OCI-LY7 (cell line): ENCODE data around the gene MOAP1.

Experiments
- CTCF ChIP-seq: fragments of 200-600 bp; sonication (generic); conservative IDR thresholded peaks from 2 replicates; pipeline ENCODE4 v1.5.1; 2014; ENCODE audit warnings: mild to moderate bottlenecking, antibody characterized with exemption, low read length, moderate library complexity, mixed read lengths
- EZH2phosphoT487 ChIP-seq: fragments of 200-600 bp; sonication (generic); IDR thresholded peaks from 2 replicates; pipeline ENCODE4 v1.6.1; 2018; ENCODE audit warnings: low read depth, borderline replicate concordance, mild to moderate bottlenecking, mixed run types, antibody characterized with exemption, low read length, moderate library complexity, mixed read lengths

GRCh38 chr14:93155667-93156066, 29.0 kb downstream of the MOAP1 start:
- no peak for TF ChIP-seq EZH2phosphoT487
- no peak for TF ChIP-seq CTCF
